Astrocyte of the cerebellum (primary cell): ENCODE measurements around the gene FAM53B.
"Not testable (repeated sequence)": the region's sequence is repeated elsewhere in the genome, so short reads cannot be mapped to it uniquely, and the experiment has no call there.

Experiments used
- DNase-seq: peaks from one replicate; pipeline ENCODE4 v3.0.0-alpha.2; 2011; ENCODE audit warnings: low read depth
- H3K4me3 ChIP-seq: 2 replicates; pipeline ENCODE4 v1.5.1; 2011; ENCODE audit warnings: mild to moderate bottlenecking, low read depth, low read length, moderate library complexity
- in situ Hi-C: cut with HindIII; loops from 2 replicates; pipeline ENCODE4 v1.10.0; 2017; ENCODE audit warnings: low sequenced_read_pairs
- TF ChIP-seq, protein P1 (sequence below): IDR thresholded peaks from 2 replicates; pipeline ENCODE4 v1.5.1; 2012; ENCODE audit warnings: low read length, low read depth, moderate library complexity, mild to moderate bottlenecking; ENCODE audit errors: missing control alignments

Gene FAM53B

DNA sequence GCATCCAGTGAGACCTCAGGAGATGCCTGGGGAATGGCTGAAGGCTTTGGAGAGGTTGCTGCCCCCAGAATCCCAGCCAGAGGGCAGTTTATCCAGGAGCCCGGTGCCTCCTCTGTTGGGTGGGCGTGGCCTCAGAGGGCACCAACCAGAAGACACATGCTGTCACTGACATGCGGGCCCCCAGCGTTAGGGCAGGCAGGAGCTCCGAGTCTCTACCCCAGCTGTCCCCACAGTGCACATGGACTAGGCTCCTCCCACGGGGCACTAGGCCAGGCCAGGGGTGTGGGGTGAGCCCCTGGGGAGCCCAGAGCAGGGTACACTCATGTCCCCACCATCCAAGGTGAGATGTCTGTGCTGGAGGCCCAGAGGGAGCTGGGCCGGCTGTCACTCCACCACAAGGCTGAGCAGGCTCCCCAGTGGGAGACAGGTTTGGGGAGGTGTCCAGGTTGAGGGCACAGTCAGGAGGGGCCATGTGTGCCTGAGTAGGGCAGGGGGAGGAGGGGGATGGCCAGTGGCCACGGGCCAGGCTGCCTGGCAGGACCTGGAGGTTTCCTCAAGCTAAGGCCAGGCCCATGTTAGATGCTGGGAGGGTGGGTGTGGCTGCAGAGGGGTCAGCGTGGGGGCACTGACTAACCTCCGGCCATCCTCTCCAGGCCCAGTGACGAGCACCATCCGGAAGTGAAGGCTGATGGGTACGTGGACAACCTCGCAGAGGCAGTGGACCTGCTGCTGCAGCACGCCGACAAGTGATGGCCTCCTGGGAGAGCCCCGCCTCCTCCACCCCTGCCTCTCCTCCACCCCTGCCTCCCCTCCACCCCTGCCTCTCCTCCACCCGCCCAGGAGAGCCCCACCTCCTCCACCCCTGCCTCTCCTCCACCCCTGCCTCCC, 131.3 kb downstream of the FAM53B start:
- TF ChIP-seq, protein P1, sequence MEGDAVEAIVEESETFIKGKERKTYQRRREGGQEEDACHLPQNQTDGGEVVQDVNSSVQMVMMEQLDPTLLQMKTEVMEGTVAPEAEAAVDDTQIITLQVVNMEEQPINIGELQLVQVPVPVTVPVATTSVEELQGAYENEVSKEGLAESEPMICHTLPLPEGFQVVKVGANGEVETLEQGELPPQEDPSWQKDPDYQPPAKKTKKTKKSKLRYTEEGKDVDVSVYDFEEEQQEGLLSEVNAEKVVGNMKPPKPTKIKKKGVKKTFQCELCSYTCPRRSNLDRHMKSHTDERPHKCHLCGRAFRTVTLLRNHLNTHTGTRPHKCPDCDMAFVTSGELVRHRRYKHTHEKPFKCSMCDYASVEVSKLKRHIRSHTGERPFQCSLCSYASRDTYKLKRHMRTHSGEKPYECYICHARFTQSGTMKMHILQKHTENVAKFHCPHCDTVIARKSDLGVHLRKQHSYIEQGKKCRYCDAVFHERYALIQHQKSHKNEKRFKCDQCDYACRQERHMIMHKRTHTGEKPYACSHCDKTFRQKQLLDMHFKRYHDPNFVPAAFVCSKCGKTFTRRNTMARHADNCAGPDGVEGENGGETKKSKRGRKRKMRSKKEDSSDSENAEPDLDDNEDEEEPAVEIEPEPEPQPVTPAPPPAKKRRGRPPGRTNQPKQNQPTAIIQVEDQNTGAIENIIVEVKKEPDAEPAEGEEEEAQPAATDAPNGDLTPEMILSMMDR = no peak
- in situ Hi-C loops = no loop called here
- no peak overlapping the region for H3K4me3 ChIP-seq
- no peak for DNase-seq

- in situ Hi-C loops = no loop called here
- no peak overlapping the region for H3K4me3 ChIP-seq
- TF ChIP-seq, protein P1 = no peak
- no peak for DNase-seq
Observed at GRCh38 chr10:124611738-124612137, 132.4 kb downstream of the FAM53B start.

- DNase-seq, H3K4me3 ChIP-seq, in situ Hi-C loops: not testable (repeated sequence)
Observed at GRCh38 chr10:124610851-124611250, 133.3 kb downstream of the FAM53B start.

DNA sequence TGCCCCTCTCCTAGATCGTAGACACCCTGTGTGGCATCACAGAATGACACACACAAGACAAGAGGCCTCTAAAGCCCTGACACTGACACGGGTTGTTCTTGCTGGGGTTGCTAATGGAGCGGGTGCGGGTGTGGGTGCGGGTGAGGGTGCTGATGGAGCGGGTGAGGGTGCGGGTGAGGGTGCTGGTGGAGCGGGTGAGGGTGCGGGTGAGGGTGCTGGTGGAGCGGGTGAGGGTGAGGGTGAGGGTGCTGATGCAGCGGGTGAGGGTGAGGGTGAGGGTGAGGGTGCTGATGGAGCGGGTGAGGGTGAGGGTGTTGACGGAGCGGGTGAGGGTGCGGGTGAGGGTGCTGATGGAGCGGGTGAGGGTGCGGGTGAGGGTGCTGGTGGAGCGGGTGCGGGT, 134.0 kb downstream of the FAM53B start:
- DNase-seq, H3K4me3 ChIP-seq, in situ Hi-C loops: not testable (repeated sequence)

DNA sequence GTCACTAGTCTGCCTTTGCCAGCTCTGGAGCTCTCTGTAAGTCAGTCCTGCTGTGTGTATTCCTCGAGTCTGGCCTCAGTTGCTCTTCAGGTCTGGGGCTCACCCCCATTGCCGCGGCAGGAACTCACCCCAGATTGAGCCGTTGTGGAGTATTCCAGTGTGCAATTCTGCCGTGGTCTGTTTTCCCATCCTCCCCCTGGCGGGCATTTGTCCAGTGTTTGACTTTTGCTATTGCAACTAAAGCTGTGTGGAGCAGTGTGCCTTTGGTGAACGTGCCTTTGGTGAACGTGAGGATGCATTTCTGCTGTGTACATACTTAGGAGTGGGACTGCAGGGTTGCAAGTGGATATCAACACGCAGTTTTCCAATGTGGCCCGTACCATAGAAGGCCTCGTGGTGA, 134.5 kb downstream of the FAM53B start:
- no peak for DNase-seq
- H3K4me3 ChIP-seq = no peak overlapping the region
- TF ChIP-seq, protein P1 = no peak
- in situ Hi-C loops = no loop called here

GRCh38 chr10:124608093-124608721, 136.0 kb downstream of the FAM53B start:
- no peak overlapping the region for H3K4me3 ChIP-seq
- TF ChIP-seq, protein P1 = no peak
- DNase-seq = no peak
- in situ Hi-C loops = no loop called here

DNA sequence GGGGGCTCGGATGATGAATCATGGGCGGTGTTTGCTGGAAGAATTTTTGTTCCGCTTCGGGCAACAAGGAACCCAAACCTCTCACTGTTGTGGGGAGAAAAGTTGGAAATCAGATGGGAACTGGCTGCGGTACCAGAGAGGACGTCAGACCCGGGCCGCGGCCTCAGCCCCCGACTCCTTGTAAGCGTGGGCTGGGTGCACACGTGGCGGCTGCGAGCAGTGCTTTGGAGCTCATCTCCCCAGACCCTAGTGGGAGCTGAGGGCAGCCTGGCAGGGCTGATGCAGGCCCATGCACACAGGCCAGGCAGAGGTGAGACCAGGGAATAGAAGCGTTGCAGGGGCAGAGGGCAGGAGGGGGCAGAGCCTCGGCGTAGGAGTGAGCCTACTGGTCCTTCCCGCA, 136.5 kb downstream of the FAM53B start:
- in situ Hi-C loops = no loop called here
- TF ChIP-seq, protein P1 = no peak
- H3K4me3 ChIP-seq = no peak overlapping the region
- no peak for DNase-seq
